Stimulated activated CD8-positive, alpha-beta memory T cell treated with anti-CD3 and anti-CD28 coated beads, Interleukin-12 subunit alpha, Interleukin-12 subunit beta, amount 100 ng/mL, for 24 hours (primary cell): ENCODE measurements around the gene CALD1.

Source experiments
- DNase-seq: peaks from one replicate; pipeline ENCODE4 v3.0.0-alpha.2; 2020; ENCODE audit errors: extremely low read depth

CALD1 gene

GRCh38 chr7:134787720-134788119 is 8.3 kb downstream of the CALD1 start:
- no peak for DNase-seq

DNA sequence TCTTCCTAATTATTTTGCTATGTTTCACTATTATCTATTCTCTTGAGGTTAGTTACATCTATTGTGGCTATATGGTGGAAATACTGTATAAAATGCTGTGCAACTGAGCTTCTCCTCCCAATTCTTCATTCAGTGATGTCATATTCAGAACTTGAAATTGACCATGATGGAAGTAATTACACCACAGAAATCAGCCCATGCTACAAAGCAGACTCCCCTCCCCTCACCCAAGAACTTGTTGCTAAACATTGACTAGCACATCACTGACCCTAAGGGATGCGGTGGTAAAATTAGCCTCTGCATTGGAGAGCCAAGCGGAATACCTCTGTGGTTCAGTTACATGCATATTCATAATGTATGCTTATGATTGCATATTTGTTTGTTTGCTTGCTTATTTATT is 8.8 kb downstream of the CALD1 start:
- DNase-seq = no peak

- no peak for DNase-seq
These were observed 10.7 kb downstream of the CALD1 start for GRCh38 chr7:134789967-134790685.

GRCh38 chr7:134792968-134793367 is 13.5 kb downstream of the CALD1 start:
- DNase-seq = no peak

- no peak for DNase-seq
These were observed 15.8 kb downstream of the CALD1 start for GRCh38 chr7:134795231-134795630.

DNA sequence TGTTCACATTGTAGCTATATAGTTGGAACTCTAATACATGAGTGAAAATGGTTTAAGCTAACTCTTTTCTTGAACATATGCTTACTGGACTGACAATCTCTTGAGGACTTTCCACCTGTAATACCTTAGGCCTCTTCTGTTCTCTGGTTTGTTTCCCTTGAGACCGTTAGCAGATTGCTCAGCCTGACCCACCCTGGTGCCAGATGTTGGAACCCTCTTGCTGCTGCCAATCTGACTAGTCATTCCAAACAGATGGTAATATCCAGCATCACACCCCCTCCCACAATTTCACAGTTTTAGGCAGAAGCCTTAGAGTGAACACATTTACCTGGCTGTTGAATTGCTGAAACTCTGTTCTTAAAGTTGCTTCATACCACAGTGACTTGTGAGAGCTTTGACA is 18.7 kb downstream of the CALD1 start:
- DNase-seq = no peak

- DNase-seq = no peak
These were observed 19.9 kb downstream of the CALD1 start for GRCh38 chr7:134799377-134799776.

GRCh38 chr7:134802762-134803161 is 23.3 kb downstream of the CALD1 start:
- no peak for DNase-seq

GRCh38 chr7:134804351-134804750 is 24.9 kb downstream of the CALD1 start:
- no peak for DNase-seq

GRCh38 chr7:134804854-134805253 is 25.4 kb downstream of the CALD1 start:
- DNase-seq = no peak

GRCh38 chr7:134806197-134806596 is 26.8 kb downstream of the CALD1 start:
- no peak for DNase-seq

- no peak for DNase-seq
These were observed 30.2 kb downstream of the CALD1 start for GRCh38 chr7:134809616-134810015.

DNA sequence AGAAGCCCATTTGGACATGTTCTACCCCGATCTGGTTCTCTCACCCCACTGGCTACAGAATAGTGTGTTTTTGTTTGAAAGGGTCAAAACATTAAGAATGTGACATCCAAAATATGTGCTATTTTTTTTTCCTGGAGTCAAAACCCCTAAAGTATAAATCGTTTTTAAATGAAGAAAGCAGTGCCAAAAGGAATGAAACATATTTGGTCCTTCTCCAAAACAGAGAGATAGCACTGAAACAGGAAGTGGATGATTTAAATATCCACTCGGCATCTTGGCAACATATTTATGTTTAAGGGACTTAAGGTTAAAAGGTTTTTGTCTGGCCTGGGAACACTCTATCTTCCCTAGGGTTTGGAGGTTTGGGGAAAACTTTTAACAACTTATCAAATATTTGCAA is 32.3 kb downstream of the CALD1 start:
- no peak for DNase-seq

DNA sequence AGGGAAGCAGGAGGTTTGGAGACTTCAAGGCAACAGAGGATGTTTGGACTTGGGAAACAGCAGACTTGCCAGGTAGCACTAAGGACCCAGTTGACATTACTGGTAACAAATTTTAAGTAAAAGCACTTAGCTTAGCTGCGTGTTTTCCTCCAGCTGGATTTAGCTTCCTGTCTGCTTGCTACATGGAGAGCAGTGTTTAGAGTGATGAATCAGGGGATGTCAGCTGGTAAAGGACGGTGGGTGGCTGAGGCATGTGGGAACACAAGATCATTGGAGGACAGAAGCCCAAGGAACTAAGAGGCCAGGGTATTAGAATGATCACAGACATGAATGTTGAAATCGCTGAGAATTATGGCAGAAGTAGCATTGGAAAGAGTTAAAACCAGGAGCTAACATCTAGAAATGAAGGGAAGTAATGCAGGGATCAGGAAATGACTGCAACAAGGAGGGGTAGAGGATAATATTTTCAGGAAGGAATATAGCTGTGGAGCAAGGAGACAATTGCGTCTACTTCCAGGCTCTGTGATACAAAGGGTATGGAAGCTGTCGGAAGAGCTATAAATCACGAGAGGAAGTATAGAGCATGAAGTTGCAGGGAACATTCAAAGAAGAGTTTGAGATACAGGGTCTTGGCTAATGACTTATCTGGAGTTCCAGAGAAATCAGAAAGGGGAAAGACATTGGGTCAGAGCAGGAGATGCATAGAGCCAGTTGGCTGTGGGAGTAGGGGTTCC is 34.4 kb downstream of the CALD1 start:
- DNase-seq = no peak

DNA sequence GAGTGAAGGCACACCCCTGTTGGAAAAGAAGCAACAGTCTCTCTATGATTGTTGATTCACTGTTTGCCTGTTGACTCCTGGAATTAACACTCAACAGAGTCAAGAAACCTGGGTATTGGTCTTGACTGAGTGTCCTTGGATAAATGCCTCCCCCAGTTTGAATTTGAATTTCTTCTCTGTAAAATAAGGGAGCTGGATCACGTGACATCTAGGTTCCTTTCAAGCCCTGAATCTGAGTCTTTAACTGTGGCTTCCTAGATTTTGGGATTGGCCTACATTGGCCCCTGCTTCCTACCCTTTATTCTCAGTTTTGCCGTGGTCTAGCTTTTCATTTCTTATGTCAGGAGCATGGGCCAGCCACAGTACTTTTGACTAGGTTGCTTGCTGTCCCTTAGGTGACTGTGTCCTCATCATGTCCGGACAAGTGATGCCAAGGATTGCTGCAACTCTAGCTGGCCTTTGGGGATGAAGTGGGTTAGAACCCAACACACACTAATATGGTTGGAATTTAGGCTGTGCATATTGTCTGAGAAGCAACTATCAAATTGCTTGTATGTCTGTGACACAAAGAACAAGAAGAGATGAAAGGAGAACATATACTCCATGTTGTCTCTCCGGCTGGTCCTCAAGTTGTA is 35.4 kb downstream of the CALD1 start:
- no peak for DNase-seq

DNA sequence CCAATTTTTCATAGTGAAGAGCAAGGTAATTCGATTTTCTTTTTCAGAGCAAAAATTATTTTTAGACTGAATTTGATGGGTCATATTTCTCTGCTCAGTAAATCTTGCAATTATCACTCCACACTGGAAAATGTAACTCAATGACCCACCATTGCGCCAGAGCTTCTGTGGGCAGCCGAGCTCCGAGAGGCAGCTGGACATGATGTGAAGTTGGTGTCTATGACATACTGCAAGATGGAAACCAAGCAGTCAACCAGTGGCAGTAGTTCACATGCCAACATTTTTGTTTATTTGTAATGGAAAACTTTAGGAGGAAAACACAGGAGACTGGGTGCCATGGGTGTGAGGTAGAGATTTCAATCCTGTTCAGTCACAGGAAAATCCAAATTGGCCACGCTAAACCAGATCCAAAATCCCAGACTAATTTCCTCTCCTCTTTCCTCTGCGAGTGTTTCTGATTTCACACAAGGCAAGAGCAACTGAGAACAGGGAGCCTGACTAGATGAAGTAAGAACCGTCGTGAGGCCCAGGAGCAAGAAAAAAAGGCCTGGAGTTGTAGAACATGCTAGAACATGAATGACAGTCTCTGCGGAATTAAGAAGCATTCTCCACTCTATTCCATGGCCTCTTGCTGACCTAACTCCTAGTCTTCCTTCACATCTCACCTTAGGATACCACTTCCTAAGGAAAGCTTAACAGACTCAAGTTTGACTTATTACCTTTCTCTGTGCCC is 39.3 kb downstream of the CALD1 start:
- no peak for DNase-seq

DNA sequence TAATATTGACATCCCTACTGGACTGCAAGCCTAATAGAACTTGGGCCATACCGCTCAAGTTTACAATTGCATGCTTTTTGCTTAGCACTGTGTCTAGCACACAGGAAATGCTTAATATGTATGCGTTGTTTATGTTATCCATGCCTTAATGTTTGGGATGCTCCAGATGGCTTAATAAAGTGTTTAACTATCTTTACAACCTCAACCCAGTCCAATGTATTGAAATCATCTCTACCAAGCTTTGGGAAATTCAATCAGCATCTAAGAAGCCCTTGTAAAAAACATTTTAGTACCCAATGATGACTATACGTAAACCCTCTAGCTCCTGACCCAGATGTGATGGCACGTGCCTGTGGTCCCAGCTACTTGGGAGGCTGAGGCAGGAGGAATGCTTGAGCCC is 40.0 kb downstream of the CALD1 start:
- no peak for DNase-seq

DNA sequence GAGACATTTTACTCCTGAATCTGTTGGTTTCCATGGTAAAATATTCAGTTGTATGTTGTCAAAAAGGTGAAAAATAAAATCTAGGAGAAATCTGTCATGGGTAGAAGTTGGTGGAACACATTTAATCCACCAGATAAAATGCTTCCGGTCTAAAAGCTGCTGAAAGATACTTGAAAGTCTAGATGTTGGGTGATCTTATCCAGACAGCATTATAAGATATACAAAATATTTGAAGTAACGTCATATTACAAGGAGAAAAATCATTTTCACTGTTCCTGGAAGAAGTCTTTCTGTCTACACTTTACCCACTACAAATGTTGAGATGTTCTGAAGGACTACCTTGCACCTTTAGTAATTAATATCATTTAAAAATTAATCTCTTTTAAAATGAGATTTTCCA is 40.9 kb downstream of the CALD1 start:
- DNase-seq = no peak

GRCh38 chr7:134820778-134821177 is 41.3 kb downstream of the CALD1 start:
- DNase-seq = no peak

DNA sequence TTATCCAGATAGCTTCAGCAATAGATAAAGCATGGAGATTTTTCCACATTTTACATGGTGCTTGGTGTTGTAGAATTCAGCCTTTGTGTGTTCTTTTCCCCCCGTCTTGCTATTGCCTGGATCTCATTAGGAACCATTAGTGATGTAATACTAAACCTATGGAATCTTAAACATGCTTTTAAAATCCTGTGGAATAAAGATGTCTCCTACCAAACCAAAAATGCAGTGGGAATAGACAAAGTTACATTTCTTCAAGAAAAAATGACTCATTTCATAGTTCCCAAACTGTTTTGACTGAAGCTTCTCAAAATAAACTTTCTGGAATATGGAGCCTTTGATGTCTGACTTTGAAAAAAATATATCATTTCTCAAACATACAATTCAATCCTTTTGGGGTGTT is 44.0 kb downstream of the CALD1 start:
- DNase-seq = no peak

GRCh38 chr7:134825666-134826065 is 46.2 kb downstream of the CALD1 start:
- no peak for DNase-seq

DNA sequence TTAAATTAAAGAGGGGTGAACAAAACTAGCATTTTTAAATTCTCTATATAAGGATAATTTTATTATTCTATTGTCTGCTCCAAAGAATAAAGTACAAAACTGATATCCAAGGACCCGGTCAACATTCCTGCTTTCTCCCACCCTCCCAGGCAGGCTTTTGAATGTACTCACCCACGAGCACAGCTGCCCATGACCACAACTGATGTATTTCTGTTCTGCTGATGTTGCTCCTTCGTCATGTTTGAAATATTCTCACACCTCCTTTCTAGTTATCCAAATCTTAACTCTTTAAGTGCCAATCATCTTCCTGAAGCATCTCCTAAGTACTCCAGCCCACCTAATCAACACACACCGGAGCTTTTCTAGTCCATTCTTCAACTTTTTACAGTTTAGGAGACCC is 46.7 kb downstream of the CALD1 start:
- DNase-seq = no peak
